COR-L47 (cell line): ENCODE data around the gene NDUFS7.

ENCODE experiments used
- DNase-seq: peaks from one replicate; lab custom pipeline; 2025; lab: John Stamatoyannopoulos, UW

NDUFS7 gene

DNA sequence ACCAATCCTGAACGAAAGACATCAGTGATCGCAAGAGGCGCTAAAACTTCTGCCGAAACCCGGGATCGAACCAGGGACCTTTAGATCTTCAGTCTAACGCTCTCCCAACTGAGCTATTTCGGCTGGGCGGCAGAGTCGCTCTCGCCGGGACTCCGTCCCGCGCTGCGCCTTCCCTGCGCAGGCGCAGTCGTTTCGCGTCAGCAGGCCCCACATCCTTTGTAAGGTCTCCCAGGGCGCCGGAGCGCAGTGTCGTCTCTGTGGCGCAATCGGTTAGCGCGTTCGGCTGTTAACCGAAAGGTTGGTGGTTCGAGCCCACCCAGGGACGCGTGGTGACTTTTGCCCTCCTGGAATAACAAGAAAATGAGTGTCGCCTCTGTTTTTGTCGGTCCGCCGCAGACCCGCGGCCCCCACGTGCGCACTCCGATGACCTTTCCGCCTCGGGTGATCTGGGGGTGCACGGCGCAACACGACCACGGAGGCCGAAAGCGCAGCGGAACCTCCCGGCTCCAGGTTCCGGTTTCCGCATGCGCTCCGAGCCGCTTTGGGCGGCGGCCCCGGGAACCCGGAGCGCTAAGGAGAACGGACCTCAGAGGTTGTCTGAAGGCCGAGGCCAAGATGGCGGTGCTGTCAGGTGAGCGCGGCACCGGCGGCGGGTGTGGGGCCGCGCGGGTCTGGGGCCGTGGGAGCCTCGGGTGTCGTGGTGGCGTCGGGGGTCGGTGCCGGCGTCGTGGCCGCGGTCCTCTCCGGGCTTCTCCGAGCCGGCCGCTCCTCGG is at the start of gene NDUFS7:
Gene NDUFS7, plus strand, starts transcription at position 596 of the 773 bp plus-strand sequence. Its CDS starts 20 bp downstream, at position 616.
- DNase-seq = peak; percentile 88

DNA sequence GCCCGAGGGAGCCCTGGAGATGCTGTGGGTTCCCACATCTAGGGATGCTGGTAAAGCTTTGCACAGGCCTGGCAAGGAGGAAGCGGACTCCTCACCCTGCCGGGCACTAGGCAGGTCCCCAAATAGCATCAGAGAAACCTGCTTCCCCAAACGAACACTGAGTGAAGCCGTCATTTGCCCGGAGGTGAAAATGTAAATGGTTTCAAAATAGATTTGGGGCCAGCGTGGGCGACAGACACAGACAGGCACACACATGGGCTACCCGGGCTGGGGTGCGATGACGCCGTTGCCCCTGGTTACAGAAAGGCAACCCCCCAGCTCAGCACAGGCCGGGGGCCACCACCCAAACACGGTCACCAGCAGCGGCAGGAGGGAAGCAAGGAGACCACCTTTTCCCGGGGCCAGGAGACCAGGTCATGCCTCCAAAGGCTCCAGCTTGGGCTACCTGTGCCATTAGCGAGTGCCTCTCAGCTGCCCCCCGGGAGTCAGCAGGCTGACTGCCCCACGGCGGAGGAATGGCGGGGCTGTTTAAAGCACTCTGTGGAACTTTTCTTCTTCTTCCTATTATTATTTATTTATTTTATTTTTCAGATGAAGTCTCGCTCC is 47.5 kb upstream of the NDUFS7 start:
- DNase-seq = no peak

DNA sequence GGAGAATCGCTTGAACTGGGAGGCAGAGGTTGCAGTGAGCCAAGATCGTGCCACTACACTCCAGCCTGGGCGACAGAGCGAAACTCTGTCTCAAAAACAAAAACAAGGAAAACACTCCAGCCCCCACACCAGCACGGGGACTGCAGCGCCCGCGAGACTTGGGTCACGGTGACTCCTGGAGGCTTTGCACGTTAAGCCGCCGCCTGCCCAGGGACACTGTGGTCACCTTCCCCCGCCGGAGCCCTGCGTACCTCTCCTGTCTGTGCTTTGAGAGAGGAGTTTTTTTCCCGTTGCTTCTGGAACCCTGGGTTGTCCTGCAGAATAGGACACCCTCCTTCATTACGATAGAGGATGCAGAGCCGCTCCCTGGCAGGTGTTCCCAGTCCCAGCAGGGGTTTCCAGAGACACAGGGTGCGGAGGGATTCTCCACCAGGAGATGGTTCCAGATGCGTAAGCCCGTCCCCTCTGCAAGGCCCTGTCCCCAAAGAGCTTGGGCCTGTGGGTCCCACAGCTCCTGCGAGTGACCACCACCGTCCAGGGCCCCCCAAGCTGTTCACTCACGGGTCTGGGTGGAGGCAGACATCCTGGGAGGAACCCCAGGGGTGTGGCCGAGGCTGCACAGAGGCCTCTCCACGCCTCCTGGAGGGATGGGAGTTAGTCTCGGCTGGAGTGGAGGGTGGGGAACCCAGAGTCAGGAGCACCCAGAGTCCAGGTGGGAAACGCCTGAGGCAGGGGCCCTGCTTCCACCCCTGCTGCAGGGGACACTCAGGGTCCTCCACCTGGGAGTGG is 42.8 kb upstream of the NDUFS7 start:
- peak; percentile 13 for DNase-seq

DNA sequence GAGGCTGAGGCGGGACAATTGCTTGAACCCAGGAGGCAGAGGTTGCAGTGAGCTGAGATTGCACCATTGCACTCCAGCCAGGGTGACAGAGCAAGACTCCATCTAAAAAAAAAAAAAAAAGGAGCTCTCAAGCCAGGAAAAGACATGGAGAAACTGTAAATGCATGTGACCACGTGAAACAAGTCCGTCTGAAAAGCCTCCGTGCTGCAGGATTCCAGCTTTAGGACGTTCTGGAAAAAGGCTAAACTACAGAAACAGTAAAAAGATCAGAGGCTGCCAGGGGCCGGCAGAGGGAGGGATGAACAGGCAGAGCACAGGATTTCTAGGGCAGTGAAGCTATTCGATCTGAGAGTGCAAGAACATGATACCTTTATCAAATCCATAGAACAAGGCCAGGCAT is 40.7 kb upstream of the NDUFS7 start:
- DNase-seq = no peak

DNA sequence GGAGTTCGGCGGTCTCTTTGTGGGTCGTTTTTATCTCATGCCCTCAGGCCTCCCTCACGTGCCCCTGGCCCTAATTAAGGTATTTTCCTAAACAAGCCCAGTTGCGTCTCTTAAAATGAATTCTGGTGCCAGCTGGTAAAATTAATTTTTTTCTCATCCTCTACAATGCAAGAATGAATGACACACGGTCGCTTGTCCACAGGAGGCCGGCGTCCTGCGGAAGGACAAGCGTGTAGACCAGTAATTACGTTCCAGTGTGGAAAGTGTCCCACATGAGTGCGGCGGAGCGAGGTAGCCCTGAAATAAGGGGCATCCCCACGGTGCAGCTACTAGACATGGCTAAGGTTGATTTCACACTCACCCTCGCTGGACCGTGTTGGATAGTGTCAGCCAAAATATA is 34.5 kb upstream of the NDUFS7 start:
- no peak for DNase-seq

DNA sequence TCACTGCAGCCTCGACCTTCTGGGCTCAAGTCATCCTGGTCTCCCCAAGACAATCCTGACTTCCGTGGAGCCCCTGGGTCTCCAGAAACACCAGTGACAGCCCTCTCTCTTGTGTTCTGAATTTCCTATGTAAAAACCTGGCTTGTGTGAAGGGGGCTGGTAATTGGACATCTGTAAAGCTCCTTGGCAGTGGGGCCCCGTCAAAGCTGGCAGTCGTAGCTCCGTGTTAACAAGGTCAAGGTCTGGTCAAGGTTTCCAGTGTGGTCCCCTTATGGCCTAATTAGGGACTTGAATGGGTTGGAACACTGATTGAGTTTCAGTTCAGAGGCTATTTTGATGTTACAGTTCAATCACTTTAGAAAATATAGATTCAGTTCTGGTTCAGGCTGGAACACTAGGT is 32.8 kb upstream of the NDUFS7 start:
- no peak for DNase-seq

DNA sequence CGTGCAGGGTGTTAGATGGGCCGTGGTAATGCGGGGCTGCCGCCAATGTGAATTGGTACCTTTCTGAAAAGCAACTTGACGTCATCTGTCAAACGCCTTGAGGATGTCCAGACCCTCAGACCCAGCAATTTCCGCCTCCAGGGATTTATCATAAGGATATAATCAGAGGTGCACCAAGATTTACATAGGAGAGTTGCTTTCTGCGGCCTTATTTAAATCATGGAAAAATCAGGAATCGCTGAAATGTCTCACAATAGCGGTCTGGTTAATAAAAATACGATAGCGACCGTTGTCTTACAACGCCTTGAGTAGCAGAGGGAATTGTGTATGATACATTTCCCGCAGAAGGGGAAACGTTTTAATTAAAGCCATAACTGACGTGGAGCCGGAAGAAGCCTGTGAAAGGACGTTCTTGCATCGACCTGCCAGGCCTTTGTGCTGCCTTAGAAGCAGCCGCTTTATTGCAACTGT is 32.3 kb upstream of the NDUFS7 start:
- no peak for DNase-seq

DNA sequence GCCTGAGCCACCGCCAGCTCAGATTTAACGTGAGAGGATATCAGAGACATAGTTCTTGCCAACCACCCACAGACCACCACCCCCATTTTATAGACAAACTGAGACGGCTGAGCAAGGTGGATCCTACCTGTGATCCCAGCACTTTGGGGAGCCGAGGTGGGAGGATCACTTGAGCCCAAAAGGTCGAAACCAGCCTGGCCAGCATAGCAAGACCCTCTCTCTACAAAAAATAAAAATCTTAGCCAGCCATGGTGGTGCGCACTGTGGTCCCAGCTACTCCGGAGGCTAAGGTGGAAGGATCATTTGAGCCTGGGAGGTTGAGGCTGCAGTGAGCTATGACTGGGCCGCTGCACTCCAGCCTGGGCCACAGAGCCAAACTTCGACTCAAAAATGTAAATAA is 30.6 kb upstream of the NDUFS7 start:
- DNase-seq = no peak

DNA sequence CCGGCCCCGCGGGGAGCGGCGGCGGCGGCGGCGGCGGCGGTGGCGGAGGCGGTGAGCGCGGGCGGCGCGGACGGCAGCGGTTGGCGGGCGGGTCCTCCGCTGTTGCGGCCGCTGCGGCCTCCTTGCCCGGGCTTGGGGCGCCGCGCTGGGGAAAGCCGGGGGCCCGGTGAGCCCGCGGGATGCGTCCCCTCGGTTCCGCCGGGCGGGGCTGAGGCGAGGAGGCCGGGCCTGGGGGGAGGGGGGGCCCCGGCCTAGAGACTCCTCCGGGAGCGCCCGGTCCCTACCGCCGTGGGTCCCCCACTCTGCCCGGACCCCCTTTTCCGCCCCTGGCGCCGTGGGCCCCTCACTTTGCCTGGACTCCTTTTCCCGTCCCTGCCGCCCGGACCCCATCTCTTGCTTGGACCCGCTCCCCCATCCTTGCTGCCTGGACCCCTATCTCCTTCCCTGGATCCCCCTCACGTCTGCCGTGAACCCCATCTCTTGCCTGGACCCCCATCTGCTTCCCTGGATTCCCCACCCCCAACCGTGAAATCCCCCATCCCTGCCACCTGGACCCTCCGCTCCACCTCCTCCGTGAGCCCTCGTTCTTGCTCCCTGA is 28.6 kb upstream of the NDUFS7 start:
- no peak for DNase-seq

DNA sequence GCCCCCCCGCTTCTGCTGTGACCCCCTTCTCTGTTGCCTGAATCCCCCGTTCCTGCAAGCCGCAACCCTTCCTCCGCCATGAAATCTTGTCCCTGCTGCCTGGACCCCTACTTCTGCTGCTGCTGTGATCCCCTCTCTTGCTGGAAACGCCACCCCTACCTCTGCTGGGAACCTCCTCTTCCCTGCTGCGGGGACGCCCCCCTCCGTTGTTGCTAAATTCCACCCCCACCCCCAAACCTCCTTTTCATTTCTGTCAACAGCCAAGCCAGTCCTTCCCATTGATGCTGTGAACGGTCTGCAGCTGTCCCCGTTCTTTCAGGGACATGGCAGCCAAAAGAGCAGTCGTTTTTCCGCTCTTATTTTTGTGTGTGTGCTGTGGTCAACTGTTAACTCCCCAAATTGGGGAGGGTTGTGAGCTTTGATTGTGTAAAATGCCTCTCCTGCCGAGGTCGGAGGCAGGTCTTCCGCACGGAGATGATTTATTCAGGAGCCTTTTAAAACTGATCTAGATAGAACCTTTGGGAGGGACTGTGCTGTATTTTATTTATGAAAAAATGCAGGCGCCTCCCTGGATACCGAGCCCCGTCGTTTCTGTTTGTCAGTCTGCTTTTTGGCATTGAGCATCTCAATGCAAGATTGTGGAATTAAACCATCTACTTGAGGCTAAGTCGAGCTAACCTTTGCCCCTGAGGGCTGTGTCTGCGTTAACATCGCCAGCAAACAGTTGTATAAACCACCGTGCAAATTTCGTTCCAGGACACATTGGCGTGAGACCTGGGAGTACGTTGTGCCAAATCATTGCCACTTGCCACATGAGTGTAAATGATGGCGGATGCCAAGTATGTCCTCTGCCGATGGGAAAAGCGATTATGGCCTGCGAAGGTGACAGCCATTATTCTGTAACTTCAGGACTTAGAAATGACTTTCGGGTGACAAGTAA is 27.9 kb upstream of the NDUFS7 start:
- peak; percentile 5 for DNase-seq

DNA sequence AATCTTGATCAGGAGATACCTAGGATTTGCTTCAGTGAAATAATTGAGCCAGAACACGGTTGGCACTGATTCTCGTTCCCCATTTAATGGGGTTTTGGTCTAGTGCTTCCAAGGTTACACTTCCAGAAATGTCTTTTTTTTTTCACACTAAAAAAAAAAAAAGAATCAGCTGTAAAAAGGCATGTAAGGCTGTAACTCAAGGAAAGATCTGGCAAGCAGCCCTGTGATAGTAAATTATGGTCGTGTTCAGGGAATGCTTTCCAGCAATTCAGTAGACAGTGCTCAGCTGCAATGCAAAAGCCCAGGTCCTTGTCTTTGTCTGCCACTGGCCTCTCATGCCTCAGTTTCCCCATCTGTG is 27.2 kb upstream of the NDUFS7 start:
- no peak for DNase-seq

DNA sequence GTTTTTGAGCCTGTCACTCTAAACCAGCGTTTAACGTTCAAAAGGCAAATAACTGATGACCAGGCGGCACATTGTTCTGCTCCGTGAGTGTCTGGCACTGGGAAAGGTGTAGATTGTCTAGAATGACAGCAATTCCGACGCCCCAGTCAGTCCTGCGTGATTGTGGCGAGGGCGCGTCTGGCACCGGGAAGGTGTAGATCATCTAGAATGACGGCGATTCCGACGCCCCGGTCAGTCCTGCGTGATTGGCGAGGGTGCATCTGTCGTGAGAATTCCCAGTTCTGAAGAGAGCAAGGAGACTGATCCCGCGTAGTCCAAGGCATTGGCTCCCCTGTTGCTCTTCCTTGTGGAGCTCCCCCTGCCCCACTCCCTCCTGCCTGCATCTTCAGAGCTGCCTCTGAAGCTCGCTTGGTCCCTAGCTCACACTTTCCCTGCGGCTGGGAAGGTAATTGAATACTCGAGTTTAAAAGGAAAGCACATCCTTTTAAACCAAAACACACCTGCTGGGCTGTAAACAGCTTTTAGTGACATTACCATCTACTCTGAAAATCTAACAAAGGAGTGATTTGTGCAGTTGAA is 26.1 kb upstream of the NDUFS7 start:
- DNase-seq = peak; percentile 67

DNA sequence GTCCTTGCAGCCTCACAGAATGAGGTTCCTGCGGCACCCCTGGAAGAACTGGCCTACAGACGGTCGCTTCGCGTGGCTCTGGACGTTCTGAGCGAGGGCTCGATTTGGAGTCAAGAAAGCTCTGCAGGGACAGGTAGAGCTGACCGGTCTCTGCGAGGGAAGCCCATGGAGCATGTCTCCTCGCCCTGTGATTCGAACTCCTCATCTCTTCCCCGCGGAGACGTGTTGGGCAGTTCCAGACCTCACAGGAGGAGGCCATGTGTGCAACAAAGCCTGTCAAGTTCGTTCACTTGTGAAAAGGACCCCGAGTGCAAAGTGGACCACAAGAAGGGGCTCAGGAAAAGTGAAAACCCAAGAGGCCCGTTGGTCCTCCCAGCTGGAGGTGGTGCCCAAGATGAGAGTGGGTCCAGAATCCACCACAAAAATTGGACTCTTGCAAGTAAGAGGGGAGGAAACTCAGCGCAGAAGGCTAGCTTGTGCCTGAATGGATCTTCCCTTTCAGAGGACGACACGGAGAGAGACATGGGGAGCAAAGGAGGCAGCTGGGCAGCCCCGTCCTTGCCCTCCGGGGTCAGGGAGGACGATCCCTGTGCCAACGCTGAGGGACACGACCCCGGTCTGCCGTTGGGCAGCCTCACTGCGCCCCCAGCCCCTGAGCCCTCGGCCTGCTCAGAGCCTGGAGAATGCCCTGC is 23.4 kb upstream of the NDUFS7 start:
- DNase-seq = no peak

DNA sequence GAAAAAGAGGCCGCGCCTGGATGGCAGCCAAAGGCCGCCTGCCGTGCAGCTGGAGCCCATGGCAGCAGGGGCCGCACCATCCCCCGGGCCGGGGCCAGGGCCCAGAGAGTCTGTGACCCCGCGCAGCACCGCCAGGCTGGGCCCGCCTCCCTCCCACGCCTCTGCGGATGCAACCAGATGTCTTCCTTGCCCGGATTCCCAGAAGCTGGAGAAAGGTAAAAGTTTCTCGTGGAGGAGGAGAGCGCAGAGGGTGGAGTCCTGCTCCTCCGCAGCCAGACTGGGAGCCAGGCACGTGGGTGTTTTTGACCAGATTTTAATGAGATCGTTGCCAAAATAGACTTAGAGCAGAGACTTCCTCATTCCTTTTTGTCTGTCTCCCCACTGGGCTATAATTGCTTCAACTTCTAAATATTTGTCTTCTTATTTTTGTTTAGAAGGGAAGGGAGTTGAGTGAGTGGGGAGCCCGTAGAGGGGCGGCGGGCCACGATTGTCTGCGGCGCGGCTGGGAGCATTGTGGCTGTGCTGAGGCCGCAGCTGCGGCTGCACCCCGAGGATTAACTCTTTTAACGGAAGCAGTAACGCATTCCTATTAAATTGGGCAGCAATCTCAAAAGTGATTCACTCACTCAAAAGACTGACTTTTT is 22.8 kb upstream of the NDUFS7 start:
- DNase-seq = peak; percentile 44

DNA sequence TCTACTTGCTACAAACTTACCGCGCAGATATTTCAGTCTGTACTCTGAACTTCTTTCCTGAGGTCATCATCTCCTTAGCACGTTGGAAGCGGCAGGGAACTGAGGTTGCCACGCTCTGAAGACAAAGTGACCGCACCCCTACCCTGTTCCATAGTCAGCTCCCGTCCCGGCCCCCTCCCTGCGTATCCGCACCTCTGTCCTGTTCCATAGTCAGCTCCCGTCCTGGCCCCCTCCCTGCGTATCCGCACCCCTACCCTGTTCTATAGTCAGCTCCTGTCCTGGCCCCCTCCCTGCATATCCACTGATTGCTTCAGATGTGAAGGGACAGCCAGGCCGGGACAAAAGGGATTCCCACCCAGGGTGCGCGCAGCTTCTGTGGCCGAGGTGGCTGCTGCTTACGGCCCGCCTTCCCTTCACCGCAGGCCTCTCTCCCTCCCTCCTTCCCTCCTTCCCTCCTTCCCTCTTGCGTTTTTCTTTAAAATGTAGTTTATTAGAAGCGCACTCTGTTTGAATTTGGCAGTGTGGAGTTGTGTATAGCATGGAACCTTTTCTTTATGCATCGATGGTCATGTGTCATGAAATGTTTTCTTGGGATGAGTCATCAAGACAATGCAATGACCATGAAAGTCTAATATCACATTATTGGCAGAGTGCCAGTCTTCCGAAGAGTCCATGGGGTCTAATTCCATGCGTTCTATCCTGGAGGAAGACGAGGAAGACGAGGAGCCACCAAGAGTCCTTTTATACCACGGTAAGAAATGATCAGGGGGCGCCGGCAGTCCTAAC is 21.9 kb upstream of the NDUFS7 start:
- DNase-seq = no peak

DNA sequence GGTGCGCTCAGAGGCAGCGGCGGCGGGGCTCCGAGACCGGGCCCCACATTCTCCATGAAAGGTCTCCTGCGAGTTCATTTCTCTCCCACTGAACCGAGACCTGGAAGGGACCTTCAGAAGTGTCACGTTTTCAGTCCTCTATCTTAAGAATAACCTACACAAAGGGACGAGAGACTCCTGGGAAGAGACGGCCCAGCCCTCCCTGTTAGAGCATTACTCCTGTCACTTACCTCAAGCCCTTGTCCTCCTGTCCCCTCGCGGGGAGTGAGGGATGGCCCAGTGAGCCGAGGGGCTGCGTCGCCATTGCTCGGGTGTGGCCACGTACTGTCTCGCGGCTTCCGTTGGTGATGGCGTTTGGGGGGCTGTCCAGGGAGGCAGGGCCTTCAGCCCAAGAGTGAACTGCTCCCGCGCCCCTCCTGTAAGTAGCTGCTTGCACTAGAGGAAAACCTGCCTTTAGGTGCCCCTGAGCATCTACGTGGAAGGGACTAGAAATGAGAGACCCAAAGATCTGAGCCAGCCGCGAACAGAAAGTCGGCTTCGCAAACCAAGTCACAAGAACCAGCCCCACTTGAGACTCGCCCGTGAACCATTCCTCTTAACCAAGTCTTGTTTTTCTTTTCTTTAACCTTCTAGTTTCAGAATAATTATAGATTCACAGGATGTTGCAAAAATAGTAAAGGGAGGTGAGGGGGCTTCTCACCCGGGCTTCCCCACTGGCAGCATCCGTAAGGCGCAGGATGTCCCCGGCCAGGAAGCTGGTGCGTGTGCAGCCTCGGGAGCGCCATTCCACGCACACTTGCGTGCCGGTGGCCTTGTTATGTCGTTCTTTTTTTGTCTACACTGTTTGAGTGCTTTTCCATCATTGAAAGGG is 21.1 kb upstream of the NDUFS7 start:
- no peak for DNase-seq

DNA sequence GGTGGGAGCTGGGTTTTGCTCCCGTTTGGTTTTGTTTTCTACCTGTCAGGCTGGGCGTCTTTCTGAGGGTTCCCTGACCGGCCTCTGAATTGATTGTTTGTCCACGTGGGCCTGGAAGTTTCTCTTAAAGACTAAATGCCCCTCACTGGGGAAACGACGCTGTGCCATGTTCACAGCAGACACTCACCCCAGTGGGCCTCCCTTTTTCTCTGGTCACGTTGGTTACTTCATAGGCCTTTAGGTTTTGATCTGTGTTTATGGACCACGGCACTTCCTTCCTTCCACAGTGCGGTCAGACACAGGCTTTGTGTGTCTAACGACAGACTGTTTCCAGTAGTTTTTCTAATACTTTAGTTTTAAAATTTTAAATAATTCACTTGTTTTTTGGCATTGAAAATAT is 20.1 kb upstream of the NDUFS7 start:
- DNase-seq = no peak

DNA sequence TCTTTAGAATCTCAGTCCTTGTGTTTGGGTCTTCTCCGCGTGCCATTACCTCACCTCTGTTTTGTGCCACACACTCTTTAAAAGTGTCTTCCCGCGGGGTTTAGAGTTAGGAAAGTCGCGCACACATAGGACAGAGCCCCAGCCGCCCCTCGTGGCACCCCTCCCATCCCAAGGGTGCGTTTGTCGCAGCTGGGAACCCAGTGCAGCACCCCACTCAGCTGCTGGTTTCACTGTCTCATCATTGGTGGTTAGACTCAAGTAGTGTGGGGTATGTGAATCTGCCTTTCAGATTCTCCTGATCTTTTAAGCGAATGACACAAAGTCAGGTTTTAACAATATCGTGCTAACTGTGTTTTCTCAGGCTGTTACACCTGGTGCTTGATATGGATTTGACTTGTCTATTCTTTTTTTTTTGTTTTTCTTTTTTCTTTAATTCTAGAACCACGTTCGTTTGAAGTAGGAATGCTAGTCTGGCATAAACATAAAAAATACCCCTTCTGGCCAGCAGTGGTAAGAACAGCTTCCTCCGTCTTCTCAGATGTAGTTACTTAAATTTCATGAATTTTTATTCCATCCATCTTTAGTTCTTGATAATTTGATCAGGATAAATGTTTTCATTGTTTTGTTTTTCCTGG is 19.5 kb upstream of the NDUFS7 start:
- no peak for DNase-seq
